ENCODE data around the gene NDUFB10.

DNA sequence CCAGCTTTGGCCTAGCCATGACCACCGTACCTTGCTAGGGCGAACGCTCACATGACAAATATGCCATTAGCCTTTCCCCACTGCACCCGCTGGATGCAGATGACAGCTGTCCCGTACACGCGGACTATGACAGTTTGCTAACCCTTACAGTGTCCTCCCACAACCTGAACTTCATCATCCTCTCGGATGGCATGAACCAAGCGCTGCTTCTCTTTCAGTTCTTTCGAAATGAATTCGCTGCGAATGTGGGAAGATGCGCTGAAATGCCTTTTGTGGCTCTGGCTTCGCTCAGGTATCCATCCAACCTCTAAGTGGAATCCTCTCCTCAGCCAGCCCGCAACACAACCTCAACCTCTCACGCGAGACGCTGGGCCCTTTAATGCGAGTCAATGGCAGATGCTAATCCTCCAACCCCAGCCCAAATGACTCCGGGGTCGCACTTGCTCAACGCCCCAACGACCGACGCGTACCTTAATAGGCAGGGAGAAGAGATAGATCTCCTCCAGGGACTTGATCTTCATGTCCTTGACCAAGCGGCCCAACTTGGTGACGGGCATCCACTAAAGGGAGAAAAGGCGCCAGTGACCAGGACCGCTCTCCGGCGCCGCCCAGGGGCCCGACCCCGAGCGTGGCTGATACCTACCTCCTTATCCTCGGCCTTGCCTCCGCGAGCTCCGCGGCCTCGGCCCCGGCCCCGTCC lies 4.6 kb downstream of the NDUFB10 start:
- TF ChIP-seq, protein P1, sequence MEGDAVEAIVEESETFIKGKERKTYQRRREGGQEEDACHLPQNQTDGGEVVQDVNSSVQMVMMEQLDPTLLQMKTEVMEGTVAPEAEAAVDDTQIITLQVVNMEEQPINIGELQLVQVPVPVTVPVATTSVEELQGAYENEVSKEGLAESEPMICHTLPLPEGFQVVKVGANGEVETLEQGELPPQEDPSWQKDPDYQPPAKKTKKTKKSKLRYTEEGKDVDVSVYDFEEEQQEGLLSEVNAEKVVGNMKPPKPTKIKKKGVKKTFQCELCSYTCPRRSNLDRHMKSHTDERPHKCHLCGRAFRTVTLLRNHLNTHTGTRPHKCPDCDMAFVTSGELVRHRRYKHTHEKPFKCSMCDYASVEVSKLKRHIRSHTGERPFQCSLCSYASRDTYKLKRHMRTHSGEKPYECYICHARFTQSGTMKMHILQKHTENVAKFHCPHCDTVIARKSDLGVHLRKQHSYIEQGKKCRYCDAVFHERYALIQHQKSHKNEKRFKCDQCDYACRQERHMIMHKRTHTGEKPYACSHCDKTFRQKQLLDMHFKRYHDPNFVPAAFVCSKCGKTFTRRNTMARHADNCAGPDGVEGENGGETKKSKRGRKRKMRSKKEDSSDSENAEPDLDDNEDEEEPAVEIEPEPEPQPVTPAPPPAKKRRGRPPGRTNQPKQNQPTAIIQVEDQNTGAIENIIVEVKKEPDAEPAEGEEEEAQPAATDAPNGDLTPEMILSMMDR (IDR thresholded peaks at IDR 0.05; ENCODE audit: low read depth, low read length, missing input control) = no peak
- no peak for TF ChIP-seq GABPA (IDR thresholded peaks at IDR 0.05 in 1 of 2, conservative IDR thresholded peaks at IDR 0.05 in 1 of 2)
- TF ChIP-seq, protein P2, sequence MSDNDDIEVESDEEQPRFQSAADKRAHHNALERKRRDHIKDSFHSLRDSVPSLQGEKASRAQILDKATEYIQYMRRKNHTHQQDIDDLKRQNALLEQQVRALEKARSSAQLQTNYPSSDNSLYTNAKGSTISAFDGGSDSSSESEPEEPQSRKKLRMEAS (IDR thresholded peaks at IDR 0.05) = no peak
- TF ChIP-seq, protein P3, sequence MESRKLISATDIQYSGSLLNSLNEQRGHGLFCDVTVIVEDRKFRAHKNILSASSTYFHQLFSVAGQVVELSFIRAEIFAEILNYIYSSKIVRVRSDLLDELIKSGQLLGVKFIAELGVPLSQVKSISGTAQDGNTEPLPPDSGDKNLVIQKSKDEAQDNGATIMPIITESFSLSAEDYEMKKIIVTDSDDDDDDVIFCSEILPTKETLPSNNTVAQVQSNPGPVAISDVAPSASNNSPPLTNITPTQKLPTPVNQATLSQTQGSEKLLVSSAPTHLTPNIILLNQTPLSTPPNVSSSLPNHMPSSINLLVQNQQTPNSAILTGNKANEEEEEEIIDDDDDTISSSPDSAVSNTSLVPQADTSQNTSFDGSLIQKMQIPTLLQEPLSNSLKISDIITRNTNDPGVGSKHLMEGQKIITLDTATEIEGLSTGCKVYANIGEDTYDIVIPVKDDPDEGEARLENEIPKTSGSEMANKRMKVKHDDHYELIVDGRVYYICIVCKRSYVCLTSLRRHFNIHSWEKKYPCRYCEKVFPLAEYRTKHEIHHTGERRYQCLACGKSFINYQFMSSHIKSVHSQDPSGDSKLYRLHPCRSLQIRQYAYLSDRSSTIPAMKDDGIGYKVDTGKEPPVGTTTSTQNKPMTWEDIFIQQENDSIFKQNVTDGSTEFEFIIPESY (IDR thresholded peaks at IDR 0.05) = no peak
- no peak for TF ChIP-seq EGR1 (IDR thresholded peaks at IDR 0.05; ENCODE audit: low read depth in 2 of 2)
- no peak for TF ChIP-seq RXRA (IDR thresholded peaks at IDR 0.05)
- TF ChIP-seq, protein P4, sequence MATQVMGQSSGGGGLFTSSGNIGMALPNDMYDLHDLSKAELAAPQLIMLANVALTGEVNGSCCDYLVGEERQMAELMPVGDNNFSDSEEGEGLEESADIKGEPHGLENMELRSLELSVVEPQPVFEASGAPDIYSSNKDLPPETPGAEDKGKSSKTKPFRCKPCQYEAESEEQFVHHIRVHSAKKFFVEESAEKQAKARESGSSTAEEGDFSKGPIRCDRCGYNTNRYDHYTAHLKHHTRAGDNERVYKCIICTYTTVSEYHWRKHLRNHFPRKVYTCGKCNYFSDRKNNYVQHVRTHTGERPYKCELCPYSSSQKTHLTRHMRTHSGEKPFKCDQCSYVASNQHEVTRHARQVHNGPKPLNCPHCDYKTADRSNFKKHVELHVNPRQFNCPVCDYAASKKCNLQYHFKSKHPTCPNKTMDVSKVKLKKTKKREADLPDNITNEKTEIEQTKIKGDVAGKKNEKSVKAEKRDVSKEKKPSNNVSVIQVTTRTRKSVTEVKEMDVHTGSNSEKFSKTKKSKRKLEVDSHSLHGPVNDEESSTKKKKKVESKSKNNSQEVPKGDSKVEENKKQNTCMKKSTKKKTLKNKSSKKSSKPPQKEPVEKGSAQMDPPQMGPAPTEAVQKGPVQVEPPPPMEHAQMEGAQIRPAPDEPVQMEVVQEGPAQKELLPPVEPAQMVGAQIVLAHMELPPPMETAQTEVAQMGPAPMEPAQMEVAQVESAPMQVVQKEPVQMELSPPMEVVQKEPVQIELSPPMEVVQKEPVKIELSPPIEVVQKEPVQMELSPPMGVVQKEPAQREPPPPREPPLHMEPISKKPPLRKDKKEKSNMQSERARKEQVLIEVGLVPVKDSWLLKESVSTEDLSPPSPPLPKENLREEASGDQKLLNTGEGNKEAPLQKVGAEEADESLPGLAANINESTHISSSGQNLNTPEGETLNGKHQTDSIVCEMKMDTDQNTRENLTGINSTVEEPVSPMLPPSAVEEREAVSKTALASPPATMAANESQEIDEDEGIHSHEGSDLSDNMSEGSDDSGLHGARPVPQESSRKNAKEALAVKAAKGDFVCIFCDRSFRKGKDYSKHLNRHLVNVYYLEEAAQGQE (IDR thresholded peaks at IDR 0.05) = no peak
